HG03565 (cell line): Measurements from ENCODE around the gene DHX15.

Experiments
- ATAC-seq: cut with Tn5 transposase; IDR thresholded peaks from one replicate; pipeline ENCODE4 v1.9.1; 2021; ENCODE audit warnings: mild to moderate bottlenecking, moderate library complexity; ENCODE audit not compliant: unreplicated experiment

DHX15 gene

DNA sequence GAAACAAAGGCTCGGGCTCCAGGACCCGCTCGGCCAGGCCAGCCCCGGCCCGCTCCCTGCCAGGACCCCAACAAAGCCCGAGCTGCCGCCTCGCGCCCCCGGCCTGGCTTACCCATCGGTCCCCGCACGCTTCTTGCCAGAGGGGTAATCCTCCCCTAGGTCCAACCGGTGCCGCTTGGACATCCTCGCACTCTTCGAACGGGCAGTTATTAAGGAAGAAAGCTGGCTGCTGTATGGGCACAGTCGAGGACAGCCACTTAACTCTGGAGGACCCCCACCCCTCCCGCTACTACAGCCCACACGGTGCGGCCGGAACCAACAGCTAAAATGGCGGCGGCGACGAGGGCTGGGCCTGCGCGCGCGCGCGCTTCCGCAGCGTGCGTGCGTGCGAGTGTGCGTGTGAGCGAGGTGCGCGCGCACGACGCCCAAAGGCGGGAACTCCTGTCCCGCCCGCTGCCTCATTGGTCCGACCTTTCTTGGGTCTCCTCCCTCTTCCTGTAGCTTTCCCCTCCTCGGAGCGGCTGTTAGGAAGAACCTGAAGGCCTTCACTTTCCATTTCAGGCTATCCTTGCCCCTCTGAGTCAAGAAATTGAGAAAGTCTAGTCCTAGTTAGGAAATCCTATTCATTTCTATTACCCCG is at the start of gene DHX15:
DHX15 (minus strand) TSS at position 344 of the 640 bp plus-strand sequence; CDS start at position 183, 161 bp downstream.
- ATAC-seq = peak; percentile 83

GRCh38 chr4:24632011-24632410 is 47.7 kb upstream of the DHX15 start:
- no peak for ATAC-seq

GRCh38 chr4:24630937-24631336 is 46.6 kb upstream of the DHX15 start:
- no peak for ATAC-seq

- ATAC-seq = no peak
These were observed 40.7 kb upstream of the DHX15 start for GRCh38 chr4:24625091-24625490.

DNA sequence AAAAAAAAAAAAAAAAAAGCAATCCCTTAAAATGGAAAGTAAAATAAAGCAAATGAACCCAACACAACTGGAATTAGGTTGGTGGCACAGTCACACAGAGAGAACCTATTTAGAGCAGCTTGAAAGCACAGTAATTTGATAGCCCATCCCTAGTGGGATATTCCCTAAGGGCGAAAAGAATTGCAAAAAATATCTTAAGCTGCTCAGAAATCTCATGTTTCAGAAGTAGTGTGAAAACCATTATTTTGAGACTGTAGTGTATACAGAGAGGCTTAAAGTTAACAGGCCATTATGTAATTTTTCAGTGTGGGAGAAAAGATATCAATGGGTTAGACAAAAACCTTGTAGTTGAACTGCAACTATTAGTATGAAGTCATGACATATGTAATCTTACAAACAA is 40.0 kb upstream of the DHX15 start:
- ATAC-seq = no peak

DNA sequence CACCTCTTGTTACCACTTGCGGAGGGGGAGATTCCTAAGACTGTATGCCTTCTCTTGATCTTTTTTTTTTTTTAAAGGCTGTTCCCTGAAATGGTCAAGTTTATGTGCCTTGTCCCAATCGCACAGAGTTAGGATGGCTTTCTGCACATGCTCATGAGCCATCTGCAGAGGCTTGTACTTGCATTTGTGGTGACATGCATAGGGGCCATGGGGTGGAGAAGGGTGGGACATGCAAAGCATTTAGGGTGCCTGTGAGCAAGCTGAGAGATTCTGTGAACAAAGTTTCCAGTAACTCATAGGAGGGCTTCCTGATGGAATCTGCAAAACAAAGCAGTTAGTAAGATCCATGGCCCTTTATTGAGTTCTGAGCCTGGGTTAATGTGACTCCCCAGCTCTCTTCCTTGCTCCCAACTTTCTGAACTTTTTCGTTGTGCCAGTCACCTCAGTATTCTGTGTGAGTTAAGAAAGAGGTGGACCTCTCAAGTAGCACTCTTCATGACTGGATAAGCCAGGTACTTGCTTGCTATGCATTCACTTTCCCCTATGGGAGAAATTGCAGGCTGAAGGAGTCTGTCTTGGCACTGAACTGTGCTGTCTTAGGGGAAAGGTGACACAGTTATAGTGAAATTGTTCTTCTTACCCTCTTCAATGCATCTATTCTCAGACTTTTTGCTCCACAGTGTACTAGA is 37.9 kb upstream of the DHX15 start:
- ATAC-seq = no peak

- ATAC-seq = no peak
These were observed 31.6 kb upstream of the DHX15 start for GRCh38 chr4:24615977-24616376.

DNA sequence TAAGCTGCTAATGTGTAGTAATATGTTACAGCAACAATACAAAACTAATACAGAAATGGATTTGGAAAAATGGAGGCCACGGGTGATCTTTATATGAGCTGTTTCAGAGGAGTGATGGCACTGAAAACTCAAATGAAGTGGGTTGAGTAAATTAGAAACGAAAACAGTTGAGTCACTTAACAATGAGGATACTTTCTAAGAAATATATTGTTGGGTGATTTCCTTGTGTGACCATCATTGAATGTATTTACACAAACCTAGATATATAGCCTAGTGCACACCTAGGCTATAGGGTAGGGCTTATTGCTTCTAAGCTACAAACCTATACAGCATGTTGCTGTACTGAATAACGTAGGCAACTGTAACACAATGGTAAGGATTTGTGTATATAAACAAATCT is 30.5 kb upstream of the DHX15 start:
- ATAC-seq = no peak

DNA sequence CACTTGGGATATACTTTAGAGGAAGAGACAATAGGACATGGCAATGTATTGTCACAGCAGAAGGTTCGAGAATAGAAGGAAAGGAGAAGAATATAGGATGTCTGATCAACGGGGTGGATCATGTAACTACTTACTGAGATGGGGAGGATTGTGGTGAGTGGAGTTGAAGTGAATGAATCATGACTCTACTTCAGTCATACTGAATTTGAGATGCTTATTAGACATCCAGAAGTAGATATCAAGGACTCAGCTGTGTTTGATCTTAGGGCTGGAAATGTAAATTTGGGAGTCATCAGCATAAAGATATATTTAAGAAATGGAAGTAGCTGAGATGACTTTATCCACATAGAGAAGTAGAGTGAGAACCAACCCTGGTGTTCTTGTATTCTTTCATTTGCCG is 29.1 kb upstream of the DHX15 start:
- no peak for ATAC-seq

- no peak for ATAC-seq
These were observed 27.2 kb upstream of the DHX15 start for GRCh38 chr4:24611575-24611974.

DNA sequence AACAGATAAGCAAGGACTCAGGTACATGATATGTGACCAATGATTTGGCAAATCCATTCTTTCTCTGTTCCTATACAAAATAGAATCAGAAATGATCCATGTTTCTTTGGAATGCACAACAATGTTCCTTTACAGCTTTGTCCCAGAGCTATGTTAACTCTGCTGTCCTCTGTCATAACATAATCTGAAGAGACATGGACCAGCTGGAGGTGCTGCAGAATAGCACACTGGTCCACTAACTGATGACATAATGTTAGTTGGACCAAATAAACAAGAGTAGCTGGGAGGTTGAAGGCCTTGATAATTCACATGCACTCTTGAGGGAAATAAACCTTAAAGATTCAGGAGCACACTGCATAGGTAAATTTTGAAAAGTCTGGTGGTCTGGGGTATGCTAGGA is 23.0 kb upstream of the DHX15 start:
- no peak for ATAC-seq

DNA sequence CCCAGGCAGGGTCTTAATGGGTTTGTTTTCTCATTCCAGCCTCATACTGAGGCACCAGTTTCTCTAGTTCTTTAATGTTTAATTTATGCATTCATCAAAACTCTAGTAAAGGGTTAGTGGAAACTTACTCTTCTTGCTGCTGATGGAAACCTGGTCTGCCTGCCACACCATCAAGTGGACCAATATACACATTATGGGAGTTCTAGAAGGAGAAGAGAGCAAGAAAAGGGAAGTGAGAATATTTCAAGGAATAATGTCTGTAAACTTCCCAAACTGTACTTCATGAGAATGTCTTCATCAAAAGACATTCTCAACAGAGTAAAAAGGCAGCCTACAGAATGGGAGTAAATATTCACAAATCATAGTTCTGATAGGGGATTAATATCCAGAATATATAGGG is 20.9 kb upstream of the DHX15 start:
- no peak for ATAC-seq

DNA sequence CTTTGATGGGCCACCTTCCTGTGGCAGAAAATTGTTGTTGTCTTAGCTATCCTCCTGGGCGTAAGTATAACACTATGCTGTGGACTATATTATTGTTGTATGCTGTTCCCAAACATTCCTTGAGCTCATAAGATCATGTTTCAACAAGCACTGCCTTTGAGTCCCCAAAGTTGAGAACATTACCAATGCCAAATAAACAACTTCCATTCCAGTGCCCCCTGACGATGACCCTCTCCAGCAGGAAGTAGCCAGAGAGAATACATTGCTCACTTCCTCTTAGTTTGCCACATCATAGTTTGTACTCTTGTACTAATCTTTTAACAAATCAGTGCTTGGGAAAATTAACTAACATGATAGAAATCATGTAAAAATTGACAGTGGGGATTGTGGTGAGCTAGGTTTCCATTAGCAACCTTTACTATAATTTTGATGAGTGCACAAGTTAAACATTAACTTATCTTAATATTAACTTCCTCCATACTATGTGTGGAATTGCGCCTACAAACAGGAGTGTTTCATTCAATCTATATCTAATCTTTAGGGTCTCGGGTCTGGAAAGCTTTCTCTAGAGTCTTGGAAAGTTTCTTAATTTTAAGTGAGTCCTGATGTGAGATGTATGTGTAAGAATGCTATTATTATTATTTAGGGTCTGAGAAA is 20.3 kb upstream of the DHX15 start:
- no peak for ATAC-seq

DNA sequence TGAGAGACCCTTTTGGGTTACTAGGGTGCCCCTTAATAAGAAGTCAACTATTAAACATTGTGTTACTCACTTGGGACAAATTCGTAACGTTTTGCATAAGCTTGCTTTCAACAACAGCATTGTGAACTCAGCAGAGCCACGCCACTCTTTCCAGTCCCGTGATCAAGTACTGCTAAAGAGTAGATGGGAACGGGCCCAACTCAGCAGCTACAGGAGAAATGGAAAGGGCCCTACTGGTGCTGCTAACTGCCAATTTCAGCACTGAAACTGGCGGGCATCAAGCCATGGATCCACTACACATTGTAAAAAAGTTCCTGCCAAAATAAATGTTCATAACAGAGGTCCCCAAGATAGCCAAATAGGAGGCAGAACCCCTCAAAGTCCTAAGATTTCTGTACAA is 19.0 kb upstream of the DHX15 start:
- ATAC-seq = no peak

DNA sequence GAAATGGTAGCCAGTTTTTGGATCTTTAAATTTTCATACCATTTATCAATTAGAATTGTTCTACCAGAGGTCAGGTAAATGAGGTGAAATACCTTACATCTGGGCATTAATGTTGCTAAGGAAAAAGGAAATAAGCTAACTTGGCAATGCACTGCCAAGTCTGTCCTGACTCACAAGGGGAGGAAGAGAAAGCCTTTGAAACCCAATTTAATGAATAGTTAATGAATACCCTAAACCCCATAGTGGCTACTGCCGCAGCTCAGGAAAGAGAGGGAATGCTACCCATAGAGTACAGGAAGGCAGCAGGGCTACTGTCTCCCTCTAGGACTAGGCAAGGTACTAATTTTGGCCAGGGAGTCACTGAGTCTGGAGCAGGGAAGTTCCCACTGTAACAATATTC is 16.8 kb upstream of the DHX15 start:
- no peak for ATAC-seq

DNA sequence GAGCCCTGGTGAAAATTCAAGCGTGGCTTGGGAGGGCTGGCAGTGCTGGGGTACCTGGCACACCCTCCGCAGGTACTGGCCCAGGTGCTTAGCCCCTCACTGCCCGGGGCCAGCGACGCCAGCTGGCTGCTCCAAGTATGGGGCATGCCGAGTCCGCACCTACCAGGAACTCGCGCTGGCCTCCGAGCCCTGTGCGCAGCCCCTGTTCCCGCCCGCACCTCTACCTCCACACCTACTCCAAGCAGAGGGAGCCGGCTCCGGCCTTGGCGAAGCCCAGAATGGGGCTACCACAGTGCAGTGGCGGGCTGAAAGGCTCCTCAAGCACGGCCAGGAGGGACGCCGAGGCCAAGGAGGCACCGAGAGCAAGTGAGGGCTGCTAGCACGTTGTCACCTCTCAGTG is 14.9 kb upstream of the DHX15 start:
- ATAC-seq = no peak

- ATAC-seq = no peak
These were observed 13.7 kb upstream of the DHX15 start for GRCh38 chr4:24598025-24598424.

DNA sequence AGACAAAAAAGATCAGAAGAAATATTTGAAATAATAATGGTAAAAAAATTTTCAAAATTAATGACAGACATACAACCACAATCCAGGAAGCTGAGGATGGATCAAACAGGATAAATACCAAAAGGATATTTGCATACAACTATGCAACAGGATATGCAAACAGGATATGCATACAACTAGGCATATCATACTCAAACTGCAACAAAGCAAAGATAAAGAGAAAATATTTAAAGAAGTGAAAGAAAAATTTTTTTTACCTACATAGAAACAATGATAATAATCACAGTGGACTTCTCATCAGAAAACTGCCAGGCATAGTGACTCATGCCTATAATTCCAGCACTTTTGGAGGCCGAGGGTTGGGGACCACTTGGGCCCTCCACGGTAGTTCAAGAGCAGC is 11.3 kb upstream of the DHX15 start:
- no peak for ATAC-seq

- no peak for ATAC-seq
These were observed 10.5 kb upstream of the DHX15 start for GRCh38 chr4:24594887-24595286.

DNA sequence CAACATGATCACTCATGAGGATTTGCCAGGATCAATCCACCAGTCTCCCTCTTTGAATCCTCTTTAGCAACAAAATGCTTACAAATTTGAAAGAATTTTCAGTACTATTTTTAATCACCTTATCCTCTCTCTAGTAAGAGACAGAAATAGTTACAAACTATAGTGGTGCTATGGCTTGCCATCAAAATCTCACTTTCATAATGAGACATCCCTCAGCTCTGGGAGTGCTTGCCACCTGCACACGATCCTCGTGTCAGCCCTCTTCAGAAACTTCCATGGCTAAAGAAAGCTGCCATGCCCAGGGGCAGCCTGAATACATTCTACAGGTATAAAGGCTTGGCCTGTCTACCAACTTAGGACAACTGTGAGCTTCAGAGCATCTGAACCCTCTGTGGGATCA is 5.1 kb upstream of the DHX15 start:
- ATAC-seq = peak; percentile 52

DNA sequence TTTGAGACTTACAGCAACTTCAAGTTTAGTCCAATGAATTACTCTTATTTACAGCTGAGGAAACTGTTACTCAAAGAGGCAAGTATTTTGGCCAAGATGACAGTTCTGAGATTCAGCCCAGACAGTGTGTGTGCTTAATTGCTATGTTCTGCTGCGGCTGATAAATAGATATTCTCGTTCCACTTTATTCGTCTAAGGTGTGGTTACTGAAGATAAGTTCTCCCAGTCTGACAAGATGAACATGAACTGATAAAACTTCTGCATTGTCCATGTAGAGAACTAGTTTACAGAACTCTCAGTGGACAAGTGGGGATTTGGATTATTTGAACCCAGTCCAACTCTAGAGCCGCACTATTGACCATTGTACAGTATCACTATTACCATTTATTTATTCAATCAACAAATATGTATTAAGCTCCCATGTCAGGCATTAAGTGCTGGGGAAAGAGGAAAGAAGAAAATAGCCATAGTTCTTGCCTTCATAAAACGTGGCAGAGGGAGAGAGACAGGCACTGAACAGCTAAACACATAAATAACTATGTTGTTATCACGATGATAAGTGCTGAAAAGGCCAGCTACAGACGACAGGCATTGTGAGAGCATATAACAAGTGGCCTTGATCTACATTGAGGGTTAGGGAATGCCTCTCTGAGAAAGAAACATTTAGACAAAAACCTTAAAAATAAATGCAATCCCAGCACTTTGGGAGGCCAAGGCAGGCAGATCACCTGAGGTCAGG is 4.0 kb upstream of the DHX15 start:
- no peak for ATAC-seq
